HepG2 (cell line): ENCODE data around the gene TTLL10. TPM values are rescaled to one million over a fixed set of nuclear protein-coding genes. Genes with fewer than 3 reads are reported as not detected.

Experiments used
- ATAC-seq: fragments of 200-7000 bp; cut with Tn5 transposase; 3 replicates; pipeline ENCODE4 v1.9.1; 2020; ENCODE audit warnings: mild to moderate bottlenecking, moderate library complexity
- BruUV-seq: library from RNA; stranded (reverse); fragments of 400-500 nt; replicated peaks from 2 replicates; lab custom pipeline; 2021; lab: Mats Ljungman, UMichigan
- CTCF ChIA-PET: fragments of 300-600 bp; formaldehyde crosslinking; extraction: SDS; loops from one replicate; lab custom pipeline; 2021; ENCODE audit warnings: low total read pairs, inconsistent platforms, low intra/inter-chr PET ratio; lab: Yijun Ruan, JAX
- POLR2A ChIA-PET: fragments of 350-600 bp; sonication (Branson Sonifier 250); formaldehyde crosslinking; loops from one replicate; lab custom pipeline; 2020; ENCODE audit warnings: antibody characterized with exemption, inconsistent platforms; lab: Yijun Ruan, JAX
- DNase-seq: peaks from one replicate; pipeline ENCODE4 v3.0.0-alpha.2; 2015; ENCODE audit warnings: low spot score
- FAIRE-seq: peaks from 3 replicates; lab custom pipeline; 2011; peaks lifted over from hg19 to GRCh38; lab: Jason Lieb, UNC
- H2AFZ ChIP-seq: one replicate; pipeline ENCODE4 v1.6.1; 2011; ENCODE audit warnings: low read length, inconsistent platforms
- H3K27ac ChIP-seq: fragments of 300-600 bp; 3 replicates; pipeline ENCODE4 v1.8.0; 2011; ENCODE audit warnings: mixed run types, mild to moderate bottlenecking, mixed read lengths, low read length, inconsistent platforms; ENCODE audit not compliant: insufficient read depth; ENCODE audit errors: extremely low read length
- H3K27me3 ChIP-seq, 2 experiments: fragments of 200-600 bp in 1 of 2; 2 replicates in 1 of 2; 3 replicates in 1 of 2; pipeline versions ENCODE4 v1.6.0 to v1.8.0; 2011; ENCODE audit warnings: low read length in 2 of 2, mild to moderate bottlenecking in 2 of 2, moderate library complexity in 2 of 2, inconsistent platforms in 1 of 2; ENCODE audit not compliant: insufficient read depth in 2 of 2, control insufficient read depth in 1 of 2
- H3K36me3 ChIP-seq, 2 experiments: fragments of 200-600 bp in 1 of 2; replicated peaks in 1 of 2; 2 replicates in 1 of 2; 3 replicates in 1 of 2; pipeline versions ENCODE4 v1.5.1 to v1.8.0; 2011; ENCODE audit warnings: low read length in 2 of 2, inconsistent platforms in 1 of 2; ENCODE audit not compliant: insufficient read depth in 2 of 2, control insufficient read depth in 1 of 2
- H3K4me1 ChIP-seq: 2 replicates; pipeline ENCODE4 v1.5.1; 2012; ENCODE audit warnings: low read length, inconsistent platforms; ENCODE audit not compliant: insufficient read depth
- H3K4me2 ChIP-seq: 2 replicates; pipeline ENCODE4 v1.6.0; 2011; ENCODE audit warnings: low read depth, low read length, inconsistent platforms
- H3K4me3 ChIP-seq, 3 experiments: fragments of 200-600 bp in 1 of 3; sonication (generic), shearing (Covaris generic) in 1 of 3; replicated peaks in 1 of 3; 2 replicates each; pipeline ENCODE4 v1.5.1; 2011 to 2016; ENCODE audit warnings: low read length in 3 of 3, inconsistent platforms in 2 of 3, low read depth in 2 of 3, mild to moderate bottlenecking in 2 of 3, control low read depth in 1 of 3, mixed read lengths in 1 of 3; ENCODE audit not compliant: insufficient read depth in 1 of 3
- H3K79me2 ChIP-seq: one replicate; pipeline ENCODE4 v1.6.1; 2011; ENCODE audit warnings: low read length, inconsistent platforms; ENCODE audit not compliant: insufficient read depth
- H3K9ac ChIP-seq: 2 replicates; pipeline ENCODE4 v1.6.0; 2011; ENCODE audit warnings: mild to moderate bottlenecking, low read depth, low read length, inconsistent platforms; ENCODE audit not compliant: insufficient read depth
- H3K9me3 ChIP-seq: 2 replicates; pipeline ENCODE4 v1.5.1; 2012; ENCODE audit warnings: mild to moderate bottlenecking, low read length
- H4K20me1 ChIP-seq: 2 replicates; pipeline ENCODE4 v1.6.0; 2011; ENCODE audit warnings: inconsistent platforms, mild to moderate bottlenecking, low read length, moderate library complexity; ENCODE audit not compliant: insufficient read depth
- FOXC1 ChIP-seq: sonication (generic); formaldehyde crosslinking; IDR thresholded peaks from 2 replicates; pipeline ENCODE4 v1.8.0; 2022; ENCODE audit warnings: mild to moderate bottlenecking, missing genetic modification reagents, borderline replicate concordance
- KDM1A ChIP-seq: IDR thresholded peaks from 2 replicates; pipeline ENCODE4 v1.6.1; 2016; ENCODE audit warnings: missing compliant biosample characterization
- RFX1 ChIP-seq: fragments of 450-650 bp; IDR thresholded peaks from 2 replicates; pipeline ENCODE4 v1.6.1; 2017
- SMAD9 ChIP-seq: sonication (generic); formaldehyde crosslinking; IDR thresholded peaks from 2 replicates; pipeline ENCODE4 v1.5.1; 2020; ENCODE audit warnings: mild to moderate bottlenecking, missing genetic modification reagents
- SNRNP70 ChIP-seq: fragments of 200-400 bp; formaldehyde crosslinking; IDR thresholded peaks from 2 replicates; pipeline ENCODE4 v1.6.1; 2017; ENCODE audit warnings: mild to moderate bottlenecking, low read depth, low read length, moderate library complexity
- SOX6 ChIP-seq, 2 experiments: fragments of 450-650 bp in 1 of 2; sonication (generic) in 1 of 2; formaldehyde crosslinking in 1 of 2; IDR thresholded peaks; 2 replicates each; pipeline versions ENCODE4 v1.4.0 to v1.6.1; 2017 to 2020; ENCODE audit warnings: antibody characterized with exemption in 1 of 2, mild to moderate bottlenecking in 1 of 2, missing genetic modification reagents in 1 of 2
- STAG1 ChIP-seq: sonication (generic); formaldehyde crosslinking; IDR thresholded peaks from 2 replicates; pipeline ENCODE4 v1.4.0; 2020; ENCODE audit warnings: missing genetic modification reagents
- TOE1 ChIP-seq: sonication (generic); formaldehyde crosslinking; IDR thresholded peaks from 2 replicates; pipeline ENCODE4 v1.4.0; 2020; ENCODE audit warnings: mild to moderate bottlenecking, missing genetic modification reagents
- ZC3H13 ChIP-seq: sonication (generic); formaldehyde crosslinking; IDR thresholded peaks from 2 replicates; pipeline ENCODE4 v1.8.1; 2023; ENCODE audit warnings: mild to moderate bottlenecking, missing genetic modification reagents, moderate library complexity
- ZNF253 ChIP-seq: sonication (generic); formaldehyde crosslinking; IDR thresholded peaks from 2 replicates; pipeline ENCODE4 v1.8.0; 2022; ENCODE audit warnings: mild to moderate bottlenecking, missing genetic modification reagents, borderline replicate concordance
- WGBS: methylation state at CpG from one replicate; pipeline ENCODE4 v1.1.6; 2017; ENCODE audit warnings: low lambda C conversion rate; 5-methylcytosine and 5-hydroxymethylcytosine counted together
- in situ Hi-C: cut with HindIII; loops from 2 replicates; pipeline ENCODE4 v1.10.0; 2017; ENCODE audit warnings: low pct_unique_long_range_greater_than_20kb; ENCODE audit not compliant: extremely low pct_ligation_motif_present
- intact Hi-C: fragments of 100-400 bp; cut with micrococcal nuclease; formaldehyde crosslinking; loops from one replicate; pipeline ENCODE4 v1.10.0; 2022; ENCODE audit not compliant: unreplicated experiment
- polyA plus RNA-seq, 8 experiments: library from polyadenylated mRNA; depleted of rRNA in 3 of 8; stranded (reverse) in 7 of 8; unstranded in 1 of 8; fragments of >200 nt; fragmentation: Illumina TruSeq in 4 of 8; extraction: Trizol in 4 of 8; gene quantifications; 2 replicates each; pipeline versions ENCODE4 v1.2.1 to v1.2.3, GENCODE V29; 2011 to 2016; ENCODE audit warnings: low read depth in 4 of 8, missing spikeins in 1 of 8, mixed read lengths in 1 of 8; ENCODE audit not compliant: insufficient read depth in 1 of 8
- total RNA-seq, 5 experiments: library from RNA; depleted of rRNA; stranded (reverse); fragments of >200 nt; fragmentation: Illumina TruSeq; extraction: Trizol; gene quantifications; 2 replicates each; pipeline ENCODE4 v1.2.3, GENCODE V29; 2016; ENCODE audit warnings: low read depth in 1 of 5
- TF ChIP-seq, protein P1 (sequence below): sonication (generic); formaldehyde crosslinking; conservative IDR thresholded peaks from 2 replicates; pipeline ENCODE4 v1.5.0; 2020; ENCODE audit warnings: missing genetic modification reagents
- TF ChIP-seq, protein P2 (sequence below): sonication (generic); formaldehyde crosslinking; IDR thresholded peaks from 2 replicates; pipeline ENCODE4 v1.5.0; 2020; ENCODE audit warnings: missing genetic modification reagents, mild to moderate bottlenecking, borderline replicate concordance
- TF ChIP-seq, protein P3 (sequence below): IDR thresholded peaks from 2 replicates; pipeline ENCODE4 v1.6.1; 2016; ENCODE audit warnings: mild to moderate bottlenecking, missing biosample characterization, missing genetic modification reagents

The TTLL10 gene
- total and polyA plus RNA-seq, 2 of the 13 experiments (the other 11 are each of a cell fraction or from before 2014, with no cell fraction given), result not detected

DNA sequence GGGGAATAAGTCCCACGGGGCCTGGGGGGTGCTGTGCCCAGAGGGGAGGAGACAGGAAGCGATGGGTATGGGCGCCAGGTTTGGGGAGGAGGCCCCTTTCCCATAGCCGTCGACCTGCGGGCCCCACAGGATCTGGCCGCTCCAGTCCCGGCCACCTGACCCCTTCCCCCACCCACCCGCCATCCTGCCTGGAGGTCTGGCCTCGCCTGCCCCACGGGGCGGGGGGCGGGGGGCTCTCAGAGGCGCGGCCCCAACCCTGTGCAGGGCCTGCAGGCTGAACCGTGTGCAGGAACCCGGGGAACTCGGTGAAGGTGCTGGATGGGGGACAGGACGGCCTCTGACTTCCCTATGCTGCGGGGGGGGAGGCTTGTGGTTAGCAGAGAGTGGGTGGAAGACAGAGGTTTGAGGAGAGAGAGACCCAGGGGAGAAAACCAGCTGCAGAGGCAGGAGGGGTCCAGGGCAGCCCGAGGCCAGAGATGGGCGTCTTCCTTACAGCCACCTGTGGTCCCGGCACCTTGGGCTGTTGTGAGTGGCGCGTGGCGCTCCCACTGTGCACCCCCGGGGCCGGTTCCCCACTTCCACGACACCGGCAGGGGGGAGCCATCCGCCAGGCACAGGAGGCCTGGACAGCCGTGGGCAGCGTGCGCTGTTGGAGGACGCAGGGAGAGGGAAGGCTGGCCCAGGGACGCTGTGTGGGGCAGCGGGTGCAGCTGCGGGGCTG, 35.2 kb downstream of the TTLL10 start:
- ChIA-PET POLR2A (no interaction called here), CTCF (no interaction called here)
- Histone ChIP-seq H3K4me1 (no peaks in the 10 kb centered on the region), H3K9ac (no peak overlapping the region), H3K4me2 (no peak overlapping the region), H3K27ac (no peak overlapping the region), H3K27me3 (peaks cover 20 to 80% of the 10 kb centered on the region in 2 experiments; a peak in 4 of 5 replicates), H4K20me1 (no peaks in the 10 kb centered on the region), H2AFZ (no peak overlapping the region), H3K4me3 (no peak overlapping the region; a peak in 1 of 6 replicates), H3K9me3 (no peaks in the 10 kb centered on the region), H3K36me3 (no peaks in the 10 kb centered on the region), H3K79me2 (no peaks in the 10 kb centered on the region)
- intact Hi-C loops, result no loop called here
- 44% methylated on average over 15 of the region's 38 CpGs for WGBS
- BruUV-seq, result no TSS peak
- ATAC-seq, result no peak
- no peak for FAIRE-seq
- DNase-seq, result no peak
- in situ Hi-C loops, result no loop called here
- no peak for TF ChIP-seq RFX1
- TF ChIP-seq ZC3H13 (CRISPR knock-in tag), result no peak
- TF ChIP-seq, protein P1, sequence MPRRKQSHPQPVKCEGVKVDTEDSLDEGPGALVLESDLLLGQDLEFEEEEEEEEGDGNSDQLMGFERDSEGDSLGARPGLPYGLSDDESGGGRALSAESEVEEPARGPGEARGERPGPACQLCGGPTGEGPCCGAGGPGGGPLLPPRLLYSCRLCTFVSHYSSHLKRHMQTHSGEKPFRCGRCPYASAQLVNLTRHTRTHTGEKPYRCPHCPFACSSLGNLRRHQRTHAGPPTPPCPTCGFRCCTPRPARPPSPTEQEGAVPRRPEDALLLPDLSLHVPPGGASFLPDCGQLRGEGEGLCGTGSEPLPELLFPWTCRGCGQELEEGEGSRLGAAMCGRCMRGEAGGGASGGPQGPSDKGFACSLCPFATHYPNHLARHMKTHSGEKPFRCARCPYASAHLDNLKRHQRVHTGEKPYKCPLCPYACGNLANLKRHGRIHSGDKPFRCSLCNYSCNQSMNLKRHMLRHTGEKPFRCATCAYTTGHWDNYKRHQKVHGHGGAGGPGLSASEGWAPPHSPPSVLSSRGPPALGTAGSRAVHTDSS (CRISPR knock-in tag), result no peak
- TF ChIP-seq, protein P2, sequence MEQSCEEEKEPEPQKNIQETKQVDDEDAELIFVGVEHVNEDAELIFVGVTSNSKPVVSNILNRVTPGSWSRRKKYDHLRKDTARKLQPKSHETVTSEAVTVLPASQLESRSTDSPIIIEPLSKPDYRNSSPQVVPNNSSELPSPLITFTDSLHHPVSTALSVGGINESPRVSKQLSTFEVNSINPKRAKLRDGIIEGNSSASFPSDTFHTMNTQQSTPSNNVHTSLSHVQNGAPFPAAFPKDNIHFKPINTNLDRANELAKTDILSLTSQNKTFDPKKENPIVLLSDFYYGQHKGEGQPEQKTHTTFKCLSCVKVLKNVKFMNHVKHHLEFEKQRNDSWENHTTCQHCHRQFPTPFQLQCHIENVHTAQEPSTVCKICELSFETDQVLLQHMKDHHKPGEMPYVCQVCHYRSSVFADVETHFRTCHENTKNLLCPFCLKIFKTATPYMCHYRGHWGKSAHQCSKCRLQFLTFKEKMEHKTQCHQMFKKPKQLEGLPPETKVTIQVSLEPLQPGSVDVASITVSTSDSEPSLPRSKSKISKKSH (CRISPR knock-in tag), result no peak
- TF ChIP-seq TOE1 (CRISPR knock-in tag), result no peak
- TF ChIP-seq KDM1A (CRISPR knock-in tag), result no peak
- no peak for TF ChIP-seq SOX6 (IDR thresholded peaks at IDR 0.05)
- no peak for TF ChIP-seq SOX6 (CRISPR knock-in tag; IDR thresholded peaks at IDR 0.05)
- TF ChIP-seq, protein P3, sequence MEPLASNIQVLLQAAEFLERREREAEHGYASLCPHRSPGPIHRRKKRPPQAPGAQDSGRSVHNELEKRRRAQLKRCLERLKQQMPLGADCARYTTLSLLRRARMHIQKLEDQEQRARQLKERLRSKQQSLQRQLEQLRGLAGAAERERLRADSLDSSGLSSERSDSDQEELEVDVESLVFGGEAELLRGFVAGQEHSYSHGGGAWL (CRISPR knock-in tag), result no peak
- no peak for TF ChIP-seq STAG1 (CRISPR knock-in tag)
- TF ChIP-seq ZNF253 (CRISPR knock-in tag), result no peak
- TF ChIP-seq FOXC1 (CRISPR knock-in tag), result no peak
- TF ChIP-seq SMAD9 (CRISPR knock-in tag), result no peak
- no peak for TF ChIP-seq SNRNP70
- TF ChIP-seq, all 625 proteins: peak for 0
